ENCODE measurements around the gene KRTAP4-9. TPM values are rescaled to one million over a fixed set of nuclear protein-coding genes. Genes with fewer than 3 reads are reported as not detected.
"Not testable (repeated sequence)": the region's sequence is repeated elsewhere in the genome, so short reads cannot be mapped to it uniquely, and the experiment has no call there.

The KRTAP4-9 gene
- total RNA-seq: not detected

- DNase-seq (ENCODE audit: low spot score): not testable (repeated sequence)
Measured at GRCh38 chr17:41105347-41105746, at the start of gene KRTAP4-9. Gene KRTAP4-9, plus strand, starts transcription at chr17:41105389. Its CDS starts 0 bp downstream, at chr17:41105389.

GRCh38 chr17:41057547-41057946 lies 47.6 kb upstream of the KRTAP4-9 start:
- no peak for DNase-seq (ENCODE audit: low spot score)

GRCh38 chr17:41058741-41059140 lies 46.4 kb upstream of the KRTAP4-9 start:
- DNase-seq (ENCODE audit: low spot score): no peak

- not testable (repeated sequence) for DNase-seq (ENCODE audit: low spot score)
Measured at GRCh38 chr17:41059276-41060051, 45.7 kb upstream of the KRTAP4-9 start.

GRCh38 chr17:41060052-41060604 lies 45.1 kb upstream of the KRTAP4-9 start, which contains the start of gene KRTAP2-3:
Gene KRTAP2-3, minus strand, starts transcription at chr17:41060114. Its CDS starts 64 bp downstream, at chr17:41060050.
- no peak for DNase-seq (ENCODE audit: low spot score)

GRCh38 chr17:41061964-41062363 lies 43.2 kb upstream of the KRTAP4-9 start:
- no peak for DNase-seq (ENCODE audit: low spot score)

GRCh38 chr17:41063449-41063848 lies 41.7 kb upstream of the KRTAP4-9 start:
- DNase-seq (ENCODE audit: low spot score): no peak

GRCh38 chr17:41064301-41064700 lies 40.9 kb upstream of the KRTAP4-9 start:
- no peak for DNase-seq (ENCODE audit: low spot score)

- DNase-seq (ENCODE audit: low spot score): not testable (repeated sequence)
Measured at GRCh38 chr17:41065016-41065689, 40.0 kb upstream of the KRTAP4-9 start.

- no peak for DNase-seq (ENCODE audit: low spot score)
Measured at GRCh38 chr17:41065829-41066624, 39.2 kb upstream of the KRTAP4-9 start, which contains the start of gene KRTAP2-4. Gene KRTAP2-4, minus strand, starts transcription at chr17:41065879. Its CDS starts 34 bp downstream, at chr17:41065845.

GRCh38 chr17:41067281-41067680 lies 37.9 kb upstream of the KRTAP4-9 start:
- DNase-seq (ENCODE audit: low spot score): no peak

- no peak for DNase-seq (ENCODE audit: low spot score)
Measured at GRCh38 chr17:41069031-41069430, 36.2 kb upstream of the KRTAP4-9 start.

GRCh38 chr17:41071606-41072360 lies 33.4 kb upstream of the KRTAP4-9 start:
- no peak for DNase-seq (ENCODE audit: low spot score)

GRCh38 chr17:41073676-41074075 lies 31.5 kb upstream of the KRTAP4-9 start:
- no peak for DNase-seq (ENCODE audit: low spot score)

- no peak for DNase-seq (ENCODE audit: low spot score)
Measured at GRCh38 chr17:41076788-41077187, 28.4 kb upstream of the KRTAP4-9 start.

- no peak for DNase-seq (ENCODE audit: low spot score)
Measured at GRCh38 chr17:41082626-41083025, 22.6 kb upstream of the KRTAP4-9 start.

GRCh38 chr17:41083427-41083826 lies 21.8 kb upstream of the KRTAP4-9 start:
- not testable (repeated sequence) for DNase-seq (ENCODE audit: low spot score)

GRCh38 chr17:41084100-41084856 lies 20.9 kb upstream of the KRTAP4-9 start, which contains the start of gene KRTAP4-7:
Gene KRTAP4-7, plus strand, starts transcription at chr17:41084150. Its CDS starts 57 bp downstream, at chr17:41084207.
- not testable (repeated sequence) for DNase-seq (ENCODE audit: low spot score)

- DNase-seq (ENCODE audit: low spot score): not testable (repeated sequence)
Measured at GRCh38 chr17:41088760-41089352, 16.3 kb upstream of the KRTAP4-9 start.

- no peak for DNase-seq (ENCODE audit: low spot score)
Measured at GRCh38 chr17:41096055-41096454, 9.1 kb upstream of the KRTAP4-9 start.
